Loucy (cell line): ENCODE data around the gene CXCL12.

Experiments
- EZH2phosphoT487 ChIP-seq: fragments of 200-600 bp; IDR thresholded peaks from 2 replicates; pipeline ENCODE4 v1.6.1; 2018; ENCODE audit warnings: antibody characterized with exemption, mild to moderate bottlenecking, moderate library complexity, borderline replicate concordance
- TF ChIP-seq, protein P1 (sequence below): fragments of 200-600 bp; sonication (generic); conservative IDR thresholded peaks from 2 replicates; pipeline ENCODE4 v1.5.1; 2014; ENCODE audit warnings: mild to moderate bottlenecking, antibody characterized with exemption, low read length

DNA sequence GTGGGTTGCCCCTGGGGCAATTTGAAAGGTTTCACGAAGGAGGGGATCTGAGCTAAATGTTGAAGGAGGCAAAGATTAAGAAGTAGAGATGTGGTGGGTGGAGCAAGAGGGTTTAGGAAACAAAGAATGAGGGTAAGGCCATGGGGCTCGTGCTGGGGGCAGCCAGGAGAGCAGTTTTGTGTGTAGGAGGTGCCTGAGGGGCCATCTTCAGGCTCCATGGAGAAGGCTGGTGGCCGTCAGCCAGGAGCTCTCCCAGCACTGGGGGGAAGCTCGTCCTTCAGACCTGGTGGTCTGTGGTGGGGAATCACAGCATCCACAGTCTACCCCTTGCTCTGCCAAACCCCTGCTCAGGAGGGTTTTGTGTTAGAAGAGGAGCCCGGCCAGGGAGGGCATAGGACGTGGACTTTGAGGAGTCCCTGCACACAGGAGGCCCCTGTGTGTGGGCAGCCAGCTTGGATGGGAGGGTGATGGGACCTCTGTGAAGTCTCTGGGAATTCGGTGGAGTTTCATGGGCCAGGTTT lies 11.8 kb upstream of the CXCL12 start:
- TF ChIP-seq, protein P1, sequence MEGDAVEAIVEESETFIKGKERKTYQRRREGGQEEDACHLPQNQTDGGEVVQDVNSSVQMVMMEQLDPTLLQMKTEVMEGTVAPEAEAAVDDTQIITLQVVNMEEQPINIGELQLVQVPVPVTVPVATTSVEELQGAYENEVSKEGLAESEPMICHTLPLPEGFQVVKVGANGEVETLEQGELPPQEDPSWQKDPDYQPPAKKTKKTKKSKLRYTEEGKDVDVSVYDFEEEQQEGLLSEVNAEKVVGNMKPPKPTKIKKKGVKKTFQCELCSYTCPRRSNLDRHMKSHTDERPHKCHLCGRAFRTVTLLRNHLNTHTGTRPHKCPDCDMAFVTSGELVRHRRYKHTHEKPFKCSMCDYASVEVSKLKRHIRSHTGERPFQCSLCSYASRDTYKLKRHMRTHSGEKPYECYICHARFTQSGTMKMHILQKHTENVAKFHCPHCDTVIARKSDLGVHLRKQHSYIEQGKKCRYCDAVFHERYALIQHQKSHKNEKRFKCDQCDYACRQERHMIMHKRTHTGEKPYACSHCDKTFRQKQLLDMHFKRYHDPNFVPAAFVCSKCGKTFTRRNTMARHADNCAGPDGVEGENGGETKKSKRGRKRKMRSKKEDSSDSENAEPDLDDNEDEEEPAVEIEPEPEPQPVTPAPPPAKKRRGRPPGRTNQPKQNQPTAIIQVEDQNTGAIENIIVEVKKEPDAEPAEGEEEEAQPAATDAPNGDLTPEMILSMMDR = no peak
- no peak for TF ChIP-seq EZH2phosphoT487
